Tibial nerve (tissue), 4 donors: ENCODE data around the gene AMOT.

Experiments used
- EP300 ChIP-seq, 2 donors: sonication (generic); formaldehyde crosslinking; IDR thresholded peaks; one replicate each; pipeline ENCODE4 v1.6.1; 2017; ENCODE audit warnings: antibody characterized with exemption in 2 of 2, mild to moderate bottlenecking in 1 of 2
- POLR2A ChIP-seq, 2 donors: fragments of 450-650 bp; IDR thresholded peaks; one replicate each; pipeline ENCODE4 v1.6.1; 2017; ENCODE audit warnings: antibody characterized with exemption in 2 of 2, mild to moderate bottlenecking in 2 of 2, moderate library complexity in 2 of 2
- TF ChIP-seq, protein P1 (sequence below), 5 experiments: fragments of 200-600 bp in 3 of 5; fragments of 450-650 bp in 2 of 5; sonication (generic) in 3 of 5; IDR thresholded peaks; one replicate each; pipeline ENCODE4 v1.5.1; 2016 to 2019; ENCODE audit warnings: antibody characterized with exemption in 5 of 5, mild to moderate bottlenecking in 3 of 5, moderate library complexity in 2 of 5

- TF ChIP-seq, protein P1, sequence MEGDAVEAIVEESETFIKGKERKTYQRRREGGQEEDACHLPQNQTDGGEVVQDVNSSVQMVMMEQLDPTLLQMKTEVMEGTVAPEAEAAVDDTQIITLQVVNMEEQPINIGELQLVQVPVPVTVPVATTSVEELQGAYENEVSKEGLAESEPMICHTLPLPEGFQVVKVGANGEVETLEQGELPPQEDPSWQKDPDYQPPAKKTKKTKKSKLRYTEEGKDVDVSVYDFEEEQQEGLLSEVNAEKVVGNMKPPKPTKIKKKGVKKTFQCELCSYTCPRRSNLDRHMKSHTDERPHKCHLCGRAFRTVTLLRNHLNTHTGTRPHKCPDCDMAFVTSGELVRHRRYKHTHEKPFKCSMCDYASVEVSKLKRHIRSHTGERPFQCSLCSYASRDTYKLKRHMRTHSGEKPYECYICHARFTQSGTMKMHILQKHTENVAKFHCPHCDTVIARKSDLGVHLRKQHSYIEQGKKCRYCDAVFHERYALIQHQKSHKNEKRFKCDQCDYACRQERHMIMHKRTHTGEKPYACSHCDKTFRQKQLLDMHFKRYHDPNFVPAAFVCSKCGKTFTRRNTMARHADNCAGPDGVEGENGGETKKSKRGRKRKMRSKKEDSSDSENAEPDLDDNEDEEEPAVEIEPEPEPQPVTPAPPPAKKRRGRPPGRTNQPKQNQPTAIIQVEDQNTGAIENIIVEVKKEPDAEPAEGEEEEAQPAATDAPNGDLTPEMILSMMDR (IDR thresholded peaks at IDR 0.05), result no peak
- TF ChIP-seq EP300 (IDR thresholded peaks at IDR 0.05), result no peak
- no peak for TF ChIP-seq POLR2A (IDR thresholded peaks at IDR 0.05)
Measured at GRCh38 chrX:112839856-112840255, 775 bp downstream of the AMOT start.
